SU-DHL-6 (cell line): ENCODE results near the gene ZNF385A.

Source experiments
- H2AFZ ChIP-seq: fragments of 200-600 bp; sonication (generic); 2 replicates; pipeline ENCODE4 v1.6.1; 2014; ENCODE audit warnings: low read depth, mild to moderate bottlenecking, moderate library complexity, mixed read lengths, antibody characterized with exemption, low read length; ENCODE audit not compliant: severe bottlenecking
- H3F3A ChIP-seq: fragments of 200-600 bp; shearing (Covaris generic); 2 replicates; pipeline ENCODE4 v1.6.0; 2016; ENCODE audit warnings: antibody characterized with exemption, mild to moderate bottlenecking; ENCODE audit not compliant: insufficient read depth
- H3K27ac ChIP-seq: fragments of 200-600 bp; sonication (generic); 2 replicates; pipeline ENCODE4 v1.5.1; 2016; ENCODE audit warnings: low read depth, mild to moderate bottlenecking, low read length, moderate library complexity, mixed read lengths
- H3K27me3 ChIP-seq: fragments of 200-600 bp; sonication (generic), shearing (Covaris generic); 2 replicates; pipeline ENCODE4 v1.6.0; 2014; ENCODE audit warnings: mild to moderate bottlenecking, low read length
- H3K36me3 ChIP-seq: fragments of 200-600 bp; sonication (generic); 2 replicates; pipeline ENCODE4 v1.6.1; 2014; ENCODE audit warnings: mild to moderate bottlenecking, low read length, mixed read lengths
- H3K4me2 ChIP-seq: fragments of 300-600, 200-600 bp; shearing (Covaris generic), sonication (generic); 2 replicates; pipeline ENCODE4 v1.6.0; 2014; ENCODE audit warnings: low read length, low read depth, mild to moderate bottlenecking; ENCODE audit not compliant: poor library complexity, severe bottlenecking
- H3K4me3 ChIP-seq: fragments of 200-600 bp; sonication (generic); 2 replicates; pipeline ENCODE4 v1.5.1; 2014; ENCODE audit warnings: antibody characterized with exemption, low read length, mild to moderate bottlenecking, mixed read lengths; ENCODE audit not compliant: insufficient read depth, poor library complexity, severe bottlenecking
- H3K79me2 ChIP-seq: fragments of 200-600 bp; sonication (generic); 2 replicates; pipeline ENCODE4 v1.6.1; 2014; ENCODE audit warnings: mild to moderate bottlenecking, low read length, moderate library complexity; ENCODE audit not compliant: insufficient read depth
- H3K9ac ChIP-seq: fragments of 200-600 bp; sonication (generic); 2 replicates; pipeline ENCODE4 v1.7.0; 2014; ENCODE audit warnings: mild to moderate bottlenecking, low read length
- H3K9me2 ChIP-seq: fragments of 200-600 bp; sonication (generic); replicated peaks from 2 replicates; pipeline ENCODE4 v1.6.1; 2014; ENCODE audit warnings: low read length; ENCODE audit not compliant: insufficient read depth
- H3K9me3 ChIP-seq: fragments of 200-600 bp; sonication (generic); 2 replicates; pipeline ENCODE4 v1.6.1; 2014; ENCODE audit warnings: low read length, mixed read lengths; ENCODE audit not compliant: insufficient read depth
- H4K20me1 ChIP-seq: fragments of 200-600 bp; sonication (generic); 2 replicates; pipeline ENCODE4 v1.6.1; 2014; ENCODE audit warnings: low read depth, mild to moderate bottlenecking, antibody characterized with exemption, low read length, moderate library complexity, mixed read lengths
- CTCF ChIP-seq: fragments of 200-600 bp; sonication (generic); IDR thresholded peaks from one replicate; pipeline ENCODE4 v1.5.1; 2017; ENCODE audit warnings: antibody characterized with exemption, mild to moderate bottlenecking, low read length, moderate library complexity; ENCODE audit not compliant: insufficient read depth, poor library complexity, severe bottlenecking
- EZH2phosphoT487 ChIP-seq: fragments of 200-600 bp; sonication (generic), shearing (Covaris generic); conservative IDR thresholded peaks from 2 replicates; pipeline ENCODE4 v1.6.1; 2018; ENCODE audit warnings: mild to moderate bottlenecking, antibody characterized with exemption, low read length, moderate library complexity, mixed read lengths

Gene ZNF385A

DNA sequence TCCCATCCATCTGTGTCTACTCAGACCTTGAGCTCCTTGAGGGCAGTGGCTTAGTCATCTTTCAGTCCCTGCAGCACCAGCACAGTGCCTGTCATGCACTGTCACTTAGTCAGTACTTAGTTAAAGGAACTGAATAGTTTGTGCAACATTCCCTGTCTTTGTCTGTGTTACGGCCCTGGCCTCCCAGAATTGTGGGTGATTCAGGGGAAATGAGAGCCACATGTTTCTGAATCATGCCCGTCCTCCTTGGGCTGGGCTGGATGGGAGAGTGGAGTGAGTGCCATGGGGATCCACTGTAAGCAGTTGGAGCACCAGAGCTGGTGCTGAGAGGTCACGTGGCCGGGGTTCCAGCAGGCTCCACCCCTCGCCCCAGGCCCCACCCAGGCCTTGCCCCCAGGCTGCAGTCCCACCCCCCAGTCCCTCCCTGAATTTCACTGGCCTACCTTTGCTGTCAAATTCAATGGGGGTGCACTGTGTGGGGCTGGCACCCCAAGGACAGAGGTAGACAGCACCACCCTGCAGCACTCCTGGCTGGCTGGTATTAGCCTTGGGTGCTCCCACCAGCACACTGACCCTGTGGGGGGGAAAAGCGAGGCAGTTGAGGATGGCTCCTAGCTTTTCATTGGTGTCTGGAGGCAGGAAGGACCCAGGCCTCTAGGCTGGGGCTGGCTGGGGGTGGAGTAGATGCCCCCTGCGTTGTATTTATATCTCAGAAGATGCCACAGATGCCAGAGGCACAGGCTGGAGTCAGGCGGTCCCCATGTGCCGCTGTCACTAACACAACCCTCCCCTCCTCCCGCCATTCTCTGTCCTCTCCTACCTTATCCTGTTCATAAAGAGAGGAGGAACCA lies 27.1 kb upstream of the ZNF385A start:
- no peaks in the 10 kb centered on the region for H3K9me2 ChIP-seq
- no peak overlapping the region for H2AFZ ChIP-seq
- H3K27me3 ChIP-seq, result no peaks in the 10 kb centered on the region
- H3K36me3 ChIP-seq, result no peaks in the 10 kb centered on the region
- no peaks in the 10 kb centered on the region for H3K79me2 ChIP-seq
- H3K9me3 ChIP-seq, result no peaks in the 10 kb centered on the region
- no peaks in the 10 kb centered on the region for H4K20me1 ChIP-seq
- H3K4me3 ChIP-seq, result no peak overlapping the region
- no peak overlapping the region for H3K27ac ChIP-seq
- TF ChIP-seq EZH2phosphoT487 (no peak), CTCF (no peak)
- no peaks in the 10 kb centered on the region for H3F3A ChIP-seq
- no peak overlapping the region for H3K4me2 ChIP-seq
- no peak overlapping the region for H3K9ac ChIP-seq

GRCh38 chr12:54409267-54409666 lies 24.7 kb upstream of the ZNF385A start:
- H3K79me2 ChIP-seq, result no peaks in the 10 kb centered on the region
- no peaks in the 10 kb centered on the region for H3K9me2 ChIP-seq
- no peaks in the 10 kb centered on the region for H3K36me3 ChIP-seq
- no peak overlapping the region for H3K9ac ChIP-seq
- TF ChIP-seq CTCF (no peak), EZH2phosphoT487 (no peak)
- H3K27me3 ChIP-seq, result no peaks in the 10 kb centered on the region
- H4K20me1 ChIP-seq, result no peaks in the 10 kb centered on the region
- no peak overlapping the region for H2AFZ ChIP-seq
- H3F3A ChIP-seq, result no peaks in the 10 kb centered on the region
- H3K4me2 ChIP-seq, result no peak overlapping the region
- no peak overlapping the region for H3K27ac ChIP-seq
- no peaks in the 10 kb centered on the region for H3K9me3 ChIP-seq
- no peak overlapping the region for H3K4me3 ChIP-seq

- no peak overlapping the region for H3K4me3 ChIP-seq
- H3K36me3 ChIP-seq, result no peaks in the 10 kb centered on the region
- no peaks in the 10 kb centered on the region for H3K9me2 ChIP-seq
- no peaks in the 10 kb centered on the region for H3K9me3 ChIP-seq
- no peaks in the 10 kb centered on the region for H3K27me3 ChIP-seq
- no peak overlapping the region for H2AFZ ChIP-seq
- no peaks in the 10 kb centered on the region for H4K20me1 ChIP-seq
- H3K4me2 ChIP-seq, result no peak overlapping the region
- H3K79me2 ChIP-seq, result no peaks in the 10 kb centered on the region
- no peak overlapping the region for H3K27ac ChIP-seq
- no peak for TF ChIP-seq EZH2phosphoT487
- TF ChIP-seq CTCF, result no peak
- no peak overlapping the region for H3K9ac ChIP-seq
- no peaks in the 10 kb centered on the region for H3F3A ChIP-seq
Observed at GRCh38 chr12:54407183-54407905, 22.8 kb upstream of the ZNF385A start.
